ENCODE data around the gene ACOX1. TPM values are rescaled to one million over a fixed set of nuclear protein-coding genes. Genes with fewer than 3 reads are reported as not detected.
A peak's percentile ranks its signal among the peaks of the same experiment; 100 is the strongest.

Gene ACOX1
- total and polyA plus RNA-seq, 2 of the 13 experiments (the other 11 are each of a cell fraction or from before 2014, with no cell fraction given): 86.4 to 120 TPM

- TF ChIP-seq ZNF350 (CRISPR knock-in tag; IDR thresholded peaks at IDR 0.05; ENCODE audit: borderline replicate concordance, low read depth) (no peak), ZNF782 (CRISPR knock-in tag; IDR thresholded peaks at IDR 0.05; ENCODE audit: borderline replicate concordance) (no peak), MYC (CRISPR knock-in tag; IDR thresholded peaks at IDR 0.05; ENCODE audit: borderline replicate concordance) (peak; percentile 78), ZMAT5 (CRISPR knock-in tag; IDR thresholded peaks at IDR 0.05; ENCODE audit: borderline replicate concordance, low read depth) (no peak), ZBTB4 (CRISPR knock-in tag; IDR thresholded peaks at IDR 0.05; ENCODE audit: borderline replicate concordance) (peak; percentile 27; the same call in 1 of the 2 replicates), TSC22D2 (CRISPR knock-in tag; IDR thresholded peaks at IDR 0.05; ENCODE audit: borderline replicate concordance) (no peak; the same call in 1 of the 2 replicates), GLMP (CRISPR knock-in tag; IDR thresholded peaks at IDR 0.05; ENCODE audit: borderline replicate concordance) (no peak), ZNF737 (CRISPR knock-in tag; IDR thresholded peaks at IDR 0.05; ENCODE audit: borderline replicate concordance) (no peak), ZSCAN5A (CRISPR knock-in tag; IDR thresholded peaks at IDR 0.05; ENCODE audit: borderline replicate concordance) (0 out of 2 replicates have a peak, but pooled peaks have one; percentile 35), GPBP1L1 (CRISPR knock-in tag; IDR thresholded peaks at IDR 0.05) (no peak), IRF2 (CRISPR knock-in tag; IDR thresholded peaks at IDR 0.05) (no peak; the same call in 1 of the 2 replicates), KDM5A (IDR thresholded peaks at IDR 0.05; ENCODE audit: borderline replicate concordance, low read length) (no peak), KAT7 (CRISPR knock-in tag; IDR thresholded peaks at IDR 0.05; ENCODE audit: borderline replicate concordance) (peak; percentile 30; the same call in 1 of the 2 replicates), EP300 (IDR thresholded peaks at IDR 0.05; ENCODE audit: low read depth in 2 of 2, low read length in 2 of 2) (no peak), EP300 (CRISPR knock-in tag; IDR thresholded peaks at IDR 0.05; ENCODE audit: borderline replicate concordance) (no peak; the same call in 1 of the 2 replicates), YEATS4 (CRISPR knock-in tag; IDR thresholded peaks at IDR 0.05; ENCODE audit: borderline replicate concordance) (peak; percentile 90), PRMT3 (CRISPR knock-in tag; IDR thresholded peaks at IDR 0.05; ENCODE audit: borderline replicate concordance, low read depth) (0 out of 2 replicates have a peak, but pooled peaks have one; percentile 38), HDAC1 (CRISPR knock-in tag; IDR thresholded peaks at IDR 0.05) (peak; percentile 68), FOXK1 (CRISPR knock-in tag; IDR thresholded peaks at IDR 0.05; ENCODE audit: borderline replicate concordance, low read depth) (no peak), YY1 (IDR thresholded peaks at IDR 0.05; ENCODE audit: insufficient read depth, insufficient replicate concordance, low read depth, low read length) (peak; percentile 90)
These were observed 82.4 kb downstream of the ACOX1 start, which contains the start of gene TRIM65 (continued) for GRCh38 chr17:75896415-75897159.
